Right lung (tissue), 10 donors: ENCODE results near the gene OR4K2. TPM values are rescaled to one million over a fixed set of nuclear protein-coding genes. Genes with fewer than 3 reads are reported as not detected.
"Not testable (repeated sequence)": the region's sequence is repeated elsewhere in the genome, so short reads cannot be mapped to it uniquely, and the experiment has no call there.

ENCODE experiments used
- DNase-seq, 2 donors: peaks; one replicate each; pipeline ENCODE4 v3.0.0-alpha.2; 2013
- long read RNA-seq, 8 donors: transcript quantifications; one replicate each; lab custom pipeline, GENCODE V29; 2026
- polyA plus RNA-seq, 5 donors: library from polyadenylated mRNA; unstranded; fragments of 120-200 nt; gene quantifications; one replicate each; pipeline versions ENCODE4 v1.2.1 to v1.2.3, GENCODE V29; 2013; ENCODE audit warnings: inconsistent platforms in 1 of 5, low replicate concordance in 1 of 5; ENCODE audit not compliant: insufficient read length in 5 of 5, insufficient read depth in 1 of 5

The OR4K2 gene, protein sequence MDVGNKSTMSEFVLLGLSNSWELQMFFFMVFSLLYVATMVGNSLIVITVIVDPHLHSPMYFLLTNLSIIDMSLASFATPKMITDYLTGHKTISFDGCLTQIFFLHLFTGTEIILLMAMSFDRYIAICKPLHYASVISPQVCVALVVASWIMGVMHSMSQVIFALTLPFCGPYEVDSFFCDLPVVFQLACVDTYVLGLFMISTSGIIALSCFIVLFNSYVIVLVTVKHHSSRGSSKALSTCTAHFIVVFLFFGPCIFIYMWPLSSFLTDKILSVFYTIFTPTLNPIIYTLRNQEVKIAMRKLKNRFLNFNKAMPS
- polyA plus RNA-seq = not detected
- long read RNA-seq, donor 1, partial matches to known transcripts = 0 of 1 reads
- long read RNA-seq, donor 1, other reads (novel, unspliced or antisense) = 0 of 1 reads
- long read RNA-seq, donor 2 = 0 reads
- long read RNA-seq, donor 3 = 0 reads
- long read RNA-seq, donor 4 = 0 reads
- long read RNA-seq, donor 5, partial matches to known transcripts = 0 of 1 reads
- long read RNA-seq, donor 5, other reads (novel, unspliced or antisense) = 0 of 1 reads
- long read RNA-seq, donor 6 = 0 reads
- long read RNA-seq, donor 7 = 0 reads
- long read RNA-seq, donor 8 = 0 reads

GRCh38 chr14:19874842-19875241 is at the start of gene OR4K2:
TSS of gene OR4K2 (plus strand) at chr14:19875142. CDS start at chr14:19876268, 1,126 bp downstream.
- no peak for DNase-seq

- DNase-seq = not testable (repeated sequence)
Measured at GRCh38 chr14:19827626-19828244, 47.2 kb upstream of the OR4K2 start.

DNA sequence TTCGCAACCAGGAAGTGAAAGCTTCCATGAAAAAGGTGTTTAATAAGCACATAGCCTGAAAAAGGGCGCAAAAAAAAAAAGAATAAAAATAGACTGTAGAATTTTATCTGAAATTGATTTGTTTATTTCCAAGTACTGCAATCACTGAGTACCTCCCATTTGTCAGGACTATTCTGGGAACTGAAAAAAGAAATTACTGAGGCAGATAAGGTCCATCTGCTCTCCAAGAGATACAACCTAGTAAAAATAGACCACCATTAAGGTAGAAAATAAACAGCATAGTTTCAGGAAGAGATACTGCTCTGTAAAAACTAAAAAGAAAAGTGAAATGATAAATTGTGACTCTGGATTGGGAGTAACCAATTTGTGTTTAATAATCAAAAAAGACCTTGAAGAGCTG is 46.6 kb upstream of the OR4K2 start:
- DNase-seq = no peak

DNA sequence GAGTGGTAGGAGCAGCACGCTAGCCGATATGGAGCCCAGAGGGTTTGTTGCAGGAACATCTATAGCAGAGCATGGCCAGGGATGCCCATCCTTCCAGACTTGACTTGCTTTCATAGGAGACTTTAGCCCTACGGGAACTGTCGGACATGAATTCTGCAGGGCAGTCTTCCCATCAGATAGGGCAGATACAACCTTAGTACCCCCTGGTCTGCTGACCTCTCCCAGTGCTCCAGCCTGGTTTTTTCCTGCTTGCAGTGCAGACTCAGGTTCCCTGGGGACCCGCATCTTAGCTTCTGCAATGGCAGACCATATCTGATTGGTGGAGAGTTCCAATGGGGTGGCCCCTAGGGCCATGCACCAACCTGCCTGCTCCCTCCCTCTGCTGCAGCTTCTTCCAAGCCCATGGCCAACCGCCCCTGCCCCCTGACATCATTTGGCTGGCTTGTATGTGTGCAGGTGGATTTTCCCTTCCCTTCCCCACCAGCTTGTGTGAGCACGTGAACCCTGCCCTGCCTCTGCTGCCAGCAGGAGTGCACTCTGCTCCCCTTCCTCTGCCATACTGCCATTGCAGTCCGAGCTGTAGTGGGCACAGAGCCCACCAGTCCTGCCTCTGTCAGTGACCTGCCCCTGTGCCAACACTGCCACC is 40.6 kb upstream of the OR4K2 start:
- not testable (repeated sequence) for DNase-seq

- DNase-seq = no peak
Measured at GRCh38 chr14:19838433-19838832, 36.5 kb upstream of the OR4K2 start.

DNA sequence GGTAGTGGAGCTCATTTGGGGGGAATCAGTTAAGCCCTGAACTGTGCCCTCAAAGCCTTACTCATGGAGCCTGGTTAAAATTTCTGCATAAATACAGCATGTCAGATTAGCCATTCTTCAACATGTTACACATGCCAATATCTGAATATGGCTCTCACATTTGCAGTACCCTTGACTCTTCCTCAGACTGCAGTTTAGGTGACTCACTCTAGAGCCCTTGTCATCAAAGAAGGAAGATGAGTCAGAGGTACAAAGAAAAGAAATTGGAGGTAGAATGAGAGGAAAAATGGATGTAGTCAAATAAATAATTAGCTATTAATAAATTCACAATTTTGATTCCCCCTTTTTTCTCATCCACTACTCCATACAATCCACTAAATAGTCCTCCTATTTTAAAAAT is 23.6 kb upstream of the OR4K2 start:
- DNase-seq = no peak

- DNase-seq = not testable (repeated sequence)
Measured at GRCh38 chr14:19866061-19866669, 8.8 kb upstream of the OR4K2 start.

- DNase-seq = no peak
Measured at GRCh38 chr14:19873178-19873577, 1.8 kb upstream of the OR4K2 start.

DNA sequence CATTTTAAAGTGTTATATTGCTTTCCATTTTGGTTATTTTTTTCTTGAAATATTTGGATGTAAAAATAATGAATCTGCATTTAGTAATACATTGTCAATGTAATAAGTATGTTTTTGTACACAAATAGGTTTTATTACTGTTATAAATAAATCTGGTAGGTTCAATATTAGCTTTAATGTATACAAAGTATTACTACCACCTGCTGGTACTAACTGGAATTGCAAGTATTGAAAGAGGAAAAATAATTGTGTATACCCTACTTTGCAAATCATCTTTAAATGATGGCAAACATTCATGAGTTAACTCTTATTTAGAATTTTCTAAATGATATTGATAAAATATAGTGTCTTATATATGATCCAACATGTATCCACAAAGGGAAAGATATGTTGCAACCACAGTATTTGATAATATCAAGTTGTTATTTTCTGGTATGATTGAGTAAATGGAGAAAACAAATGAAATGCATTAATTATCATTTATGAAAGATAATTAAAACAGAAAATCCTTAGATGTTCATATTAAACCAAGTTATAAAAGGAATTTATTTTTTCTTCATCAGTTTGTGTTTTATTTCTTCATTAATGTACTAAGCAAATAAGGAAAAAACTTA is 3.2 kb downstream of the OR4K2 start:
- DNase-seq = no peak

GRCh38 chr14:19895282-19895681 is 20.3 kb downstream of the OR4K2 start:
- DNase-seq = no peak

GRCh38 chr14:19900999-19901398 is 26.1 kb downstream of the OR4K2 start:
- no peak for DNase-seq

- no peak for DNase-seq
Measured at GRCh38 chr14:19902409-19902808, 27.5 kb downstream of the OR4K2 start.

- no peak for DNase-seq
Measured at GRCh38 chr14:19906665-19907064, 31.7 kb downstream of the OR4K2 start.

DNA sequence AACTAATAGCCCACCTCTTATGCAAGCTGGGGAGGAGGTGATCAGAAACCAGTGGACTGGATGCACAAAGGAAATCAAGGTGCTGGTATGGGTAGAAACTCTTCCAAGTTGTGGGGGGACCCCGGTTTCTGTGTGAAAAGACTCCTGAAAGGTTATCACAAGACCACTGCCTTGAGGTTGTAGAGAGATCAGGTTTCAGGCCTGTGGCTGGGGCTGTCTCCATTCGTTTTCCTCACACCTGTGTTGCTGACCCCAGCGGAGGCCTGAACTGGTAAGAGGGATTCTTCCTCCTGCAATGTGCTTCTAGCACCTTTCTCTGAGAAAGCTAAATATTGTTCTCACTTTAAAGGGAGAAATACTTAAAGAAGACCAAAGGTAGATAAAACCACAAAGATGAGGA is 36.2 kb downstream of the OR4K2 start:
- DNase-seq = no peak

DNA sequence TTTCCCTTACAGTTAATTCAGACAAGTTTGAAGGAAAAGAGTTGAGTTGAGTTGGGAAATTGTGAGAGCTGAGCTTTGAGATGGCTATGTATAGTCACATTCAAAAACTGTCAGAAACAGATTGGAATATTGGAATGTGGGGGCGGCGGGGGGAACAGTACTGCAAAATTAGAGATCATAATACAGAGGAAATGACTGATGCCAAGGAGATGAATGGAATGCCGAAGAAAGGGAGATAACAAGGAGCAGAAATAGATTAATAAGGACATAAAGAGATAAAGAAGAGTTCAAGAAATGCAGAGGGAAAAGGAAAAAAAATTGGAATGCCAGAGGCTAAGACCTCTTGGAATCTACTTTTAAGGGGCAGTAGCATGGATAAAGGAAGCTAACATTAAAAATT is 42.3 kb downstream of the OR4K2 start:
- no peak for DNase-seq

GRCh38 chr14:19917955-19918518 is 43.1 kb downstream of the OR4K2 start:
- DNase-seq = no peak

DNA sequence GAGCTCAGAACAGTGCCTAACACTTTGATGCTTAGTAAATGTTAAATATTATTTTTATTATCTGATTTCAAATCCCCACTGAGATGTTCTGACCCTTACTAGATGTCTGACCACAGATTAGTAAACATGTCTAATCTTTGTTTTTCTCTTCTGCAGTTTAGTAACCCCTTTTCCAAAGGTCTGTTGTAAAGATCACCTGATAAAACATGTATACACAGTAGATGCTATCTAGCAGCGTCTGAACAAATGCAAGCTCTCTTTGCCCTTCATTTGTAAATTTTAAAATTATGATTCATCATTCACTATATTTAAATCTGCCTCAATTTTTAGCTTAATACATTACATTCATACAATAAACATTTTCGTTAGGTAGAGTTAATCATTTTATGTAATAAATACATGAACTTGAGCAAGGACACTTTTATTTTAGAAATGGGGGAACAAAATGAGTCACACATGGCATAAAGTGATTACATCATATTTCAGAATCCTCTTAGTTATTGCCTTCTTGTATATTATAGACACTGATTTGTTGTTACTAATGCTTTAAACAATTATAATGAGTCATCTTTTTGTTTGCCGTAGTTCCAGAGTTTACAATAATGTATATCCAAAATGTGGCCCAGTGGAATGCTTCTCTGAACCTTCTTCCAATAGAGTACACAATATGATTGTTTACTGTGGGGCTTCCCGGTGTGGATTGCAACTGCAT is 43.8 kb downstream of the OR4K2 start:
- DNase-seq = no peak

GRCh38 chr14:19920021-19920657 is 45.2 kb downstream of the OR4K2 start, which contains the start of gene OR4K5:
TSS of gene OR4K5 (plus strand) at chr14:19920607. CDS start at chr14:19920607, 0 bp downstream.
- DNase-seq = no peak

- DNase-seq = no peak
Measured at GRCh38 chr14:19930617-19931016, 55.7 kb downstream of the OR4K2 start, which contains the start of gene OR4K1. TSS of gene OR4K1 (plus strand) at chr14:19930917. CDS start at chr14:19935667, 4,750 bp downstream.
